ENCODE data around the gene GLIPR1L1.

- TF ChIP-seq GATA1 (IDR thresholded peaks at IDR 0.05; ENCODE audit: low read depth, low read length) = no peak
- TF ChIP-seq POLR2A (IDR thresholded peaks at IDR 0.05; ENCODE audit: low read length) = no peak
These were observed 55.9 kb downstream of the GLIPR1L1 start for GRCh38 chr12:75390156-75390898.

Data from erythroblast (primary cell).